ENCODE results near the gene PCGF3.

The PCGF3 gene

DNA sequence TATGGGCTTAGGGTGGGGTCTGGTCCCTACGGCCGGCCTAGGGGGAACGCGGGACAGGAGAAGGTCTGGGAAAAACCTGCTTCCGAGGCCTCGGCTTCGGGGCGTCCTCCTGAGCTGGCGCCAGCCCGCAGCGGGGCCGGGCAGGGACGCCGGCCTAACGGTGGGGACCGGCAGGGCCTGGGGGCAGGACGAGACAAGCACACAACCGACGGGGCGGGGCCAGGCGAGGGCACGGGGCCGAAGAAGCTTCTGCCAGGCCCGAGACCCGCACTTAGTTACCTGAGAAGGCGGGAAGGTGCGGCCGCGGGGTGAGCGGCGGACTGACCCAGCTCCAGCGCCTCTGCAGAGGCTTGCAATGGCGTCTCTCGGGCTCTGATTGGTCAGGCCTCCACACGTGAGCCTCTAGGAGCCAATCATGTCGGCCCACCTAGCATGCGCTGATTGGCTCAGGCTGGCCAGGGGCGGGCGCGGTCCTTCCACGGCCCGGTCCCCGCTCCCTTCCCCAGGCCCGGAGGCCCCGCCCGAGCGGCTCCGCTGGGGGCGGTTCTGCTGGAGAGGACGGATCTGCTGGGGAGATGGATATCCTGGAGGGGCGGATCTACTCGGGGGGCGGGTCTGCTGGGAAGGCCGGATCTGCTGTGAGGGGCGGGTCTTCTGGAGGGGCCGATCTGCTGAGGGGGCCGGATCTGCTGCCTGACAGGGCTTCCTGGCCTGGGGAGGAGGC is 76.0 kb downstream of the PCGF3 start:
- DNase-seq (ENCODE audit: low read depth, low spot score), result peak; percentile 100

DNA sequence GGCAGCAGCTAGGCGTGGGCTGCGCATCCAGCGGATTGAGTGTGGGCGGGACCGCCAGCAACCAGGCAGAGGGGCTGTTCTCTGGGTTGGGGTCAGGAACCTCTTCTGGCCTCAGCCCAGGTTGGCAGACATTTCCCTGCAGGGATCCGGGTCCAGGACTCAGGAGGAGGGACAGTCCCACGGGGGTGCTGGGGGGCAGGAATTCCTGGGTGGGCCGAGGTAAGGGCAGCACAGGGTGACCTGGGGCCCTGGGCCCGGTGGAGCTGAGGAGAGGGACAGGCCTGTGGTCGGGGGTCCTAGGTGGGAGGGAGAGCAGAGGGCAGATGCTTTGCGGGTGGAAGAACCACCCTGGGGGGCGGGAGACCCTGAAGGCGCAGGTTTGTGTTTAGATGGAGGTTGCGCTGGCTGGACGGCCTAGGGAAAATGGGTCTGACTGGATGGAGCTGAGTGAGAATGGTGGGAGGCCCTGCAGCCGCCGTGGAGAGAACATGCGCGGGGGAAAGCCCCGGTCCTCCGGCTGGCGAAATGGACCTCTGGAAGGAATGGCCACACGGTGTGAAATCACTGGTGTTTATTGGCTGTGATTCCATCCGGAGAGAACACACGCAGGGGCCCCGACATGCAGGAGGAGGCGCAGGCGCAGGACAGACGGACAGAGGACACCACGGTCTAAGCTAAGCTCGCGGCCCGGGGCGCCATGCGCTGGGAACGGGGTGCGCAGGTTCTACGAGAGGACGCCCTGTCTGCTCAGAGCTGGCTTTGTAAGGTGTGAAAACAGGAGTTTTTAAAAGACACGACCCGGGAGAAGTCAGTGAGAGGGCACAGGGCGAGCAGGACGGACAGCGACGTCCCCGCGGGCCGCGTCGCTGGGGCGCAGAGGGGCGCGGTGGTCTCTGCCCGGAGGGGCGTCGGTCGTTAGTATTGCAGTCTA is 79.0 kb downstream of the PCGF3 start:
- no peak for DNase-seq (ENCODE audit: low read depth, low spot score)

DNA sequence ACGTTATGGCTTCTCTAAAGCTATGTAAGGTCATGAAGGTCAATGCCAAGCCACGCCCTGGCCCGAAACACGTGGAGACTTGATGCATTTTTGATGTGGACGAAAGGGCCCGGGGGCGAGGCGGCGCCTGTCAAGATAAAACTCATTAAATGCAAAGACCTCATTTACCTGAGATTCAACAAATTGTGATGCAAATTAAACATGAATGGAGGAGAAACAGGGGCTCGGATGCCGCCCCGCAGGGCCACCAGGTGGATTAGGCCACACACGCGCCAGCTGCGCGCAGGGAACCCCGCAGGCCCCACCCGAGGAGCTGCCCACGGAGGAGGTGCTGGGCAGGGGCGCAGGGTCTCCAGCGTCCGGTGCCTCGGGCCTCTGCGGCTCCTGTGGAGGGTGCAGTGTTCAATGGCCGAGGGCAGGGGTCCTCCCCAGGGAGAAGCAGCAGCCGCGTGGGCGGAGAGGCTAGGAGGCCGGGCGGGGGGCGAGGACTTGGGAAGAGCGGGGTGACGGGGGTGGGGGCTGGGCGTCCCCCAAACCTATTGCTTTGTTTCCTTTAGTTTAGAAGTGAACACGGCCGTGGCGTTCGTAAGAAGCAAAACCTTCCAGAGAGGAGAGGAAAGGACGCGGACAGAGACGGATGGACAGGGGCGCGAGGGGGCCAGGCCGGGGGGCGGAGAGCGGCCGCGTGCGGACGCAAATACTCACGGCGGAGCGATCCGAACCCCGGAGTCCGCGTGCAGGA is 79.9 kb downstream of the PCGF3 start:
- DNase-seq (ENCODE audit: low read depth, low spot score), result peak; percentile 85

DNA sequence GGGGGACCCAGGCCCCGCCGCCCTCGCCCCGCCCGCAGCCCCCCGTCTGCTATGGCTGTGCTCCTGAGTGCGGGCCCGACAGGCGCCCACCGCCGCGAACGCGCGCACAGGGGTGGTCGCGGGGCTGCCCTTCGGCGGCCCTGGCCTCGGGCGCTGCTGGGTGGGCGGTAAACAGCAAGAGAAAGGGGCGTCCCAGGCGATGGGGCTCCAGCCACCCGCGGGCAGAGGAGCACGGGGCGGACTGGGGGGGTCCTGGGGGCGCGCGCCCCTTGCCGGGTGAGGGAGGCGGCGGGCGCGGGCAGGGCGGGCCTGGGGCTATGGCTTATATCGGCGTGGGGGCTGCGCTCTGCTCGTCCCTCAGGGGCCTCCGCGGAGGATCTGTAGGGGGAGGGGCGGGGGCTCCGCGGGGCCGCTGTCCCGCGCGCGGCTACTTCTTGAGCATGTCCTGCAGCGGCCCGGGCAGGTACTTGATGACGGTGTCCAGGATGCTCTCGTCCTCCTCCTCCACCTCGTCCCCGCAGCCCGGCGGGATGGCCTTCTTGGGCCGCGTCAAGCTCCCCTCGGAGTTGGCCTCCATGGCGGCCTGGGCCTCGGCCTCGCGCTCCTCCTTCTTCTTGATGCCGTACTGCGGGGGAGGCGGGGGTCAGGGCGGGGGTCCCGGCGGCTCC is 80.6 kb downstream of the PCGF3 start:
- DNase-seq (ENCODE audit: low read depth, low spot score), result no peak

DNA sequence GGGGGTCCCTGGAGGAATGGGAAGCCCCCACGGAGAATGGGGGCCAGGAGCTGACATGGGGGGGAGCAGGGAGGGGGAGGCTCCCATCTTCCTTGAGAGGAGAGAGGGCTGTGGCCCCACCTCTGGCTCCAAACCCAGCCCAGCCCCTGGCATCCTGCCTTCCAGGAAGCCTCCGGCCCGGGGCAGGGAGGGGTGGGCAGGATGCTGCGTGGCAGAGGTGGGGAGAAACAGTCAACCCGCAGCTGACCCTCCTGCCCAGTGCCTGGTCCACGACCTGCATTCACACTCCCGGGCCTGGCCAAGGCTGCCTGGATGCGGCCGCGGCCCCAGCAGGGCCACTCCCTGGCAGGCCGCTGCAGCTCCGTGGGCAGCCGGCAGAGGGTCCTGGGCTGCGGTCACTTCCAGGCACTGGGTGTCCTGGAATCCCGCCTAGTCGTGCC is 81.2 kb downstream of the PCGF3 start:
- DNase-seq (ENCODE audit: low read depth, low spot score), result peak; percentile 50

DNA sequence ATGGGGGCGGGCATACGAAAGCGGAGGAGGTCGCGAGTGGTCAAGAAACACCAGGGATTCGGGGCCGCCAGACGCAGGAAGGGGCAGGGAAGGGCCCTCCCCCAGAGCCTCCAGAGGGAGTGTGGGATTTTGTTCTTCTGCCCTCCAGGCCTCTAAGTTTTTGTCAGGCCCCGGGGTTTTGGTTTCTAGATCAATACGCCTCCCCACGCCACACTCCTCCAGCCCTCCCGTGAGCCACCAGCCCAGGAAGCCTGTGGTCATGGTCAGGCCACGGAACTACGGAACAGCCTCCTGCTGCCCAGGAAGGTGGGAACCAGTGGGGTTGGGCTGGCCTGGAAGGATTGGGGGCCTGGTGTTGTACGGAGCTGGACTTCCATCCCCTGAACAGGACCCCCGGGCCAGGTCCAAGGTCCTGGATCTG is 81.9 kb downstream of the PCGF3 start:
- no peak for DNase-seq (ENCODE audit: low read depth, low spot score)

DNA sequence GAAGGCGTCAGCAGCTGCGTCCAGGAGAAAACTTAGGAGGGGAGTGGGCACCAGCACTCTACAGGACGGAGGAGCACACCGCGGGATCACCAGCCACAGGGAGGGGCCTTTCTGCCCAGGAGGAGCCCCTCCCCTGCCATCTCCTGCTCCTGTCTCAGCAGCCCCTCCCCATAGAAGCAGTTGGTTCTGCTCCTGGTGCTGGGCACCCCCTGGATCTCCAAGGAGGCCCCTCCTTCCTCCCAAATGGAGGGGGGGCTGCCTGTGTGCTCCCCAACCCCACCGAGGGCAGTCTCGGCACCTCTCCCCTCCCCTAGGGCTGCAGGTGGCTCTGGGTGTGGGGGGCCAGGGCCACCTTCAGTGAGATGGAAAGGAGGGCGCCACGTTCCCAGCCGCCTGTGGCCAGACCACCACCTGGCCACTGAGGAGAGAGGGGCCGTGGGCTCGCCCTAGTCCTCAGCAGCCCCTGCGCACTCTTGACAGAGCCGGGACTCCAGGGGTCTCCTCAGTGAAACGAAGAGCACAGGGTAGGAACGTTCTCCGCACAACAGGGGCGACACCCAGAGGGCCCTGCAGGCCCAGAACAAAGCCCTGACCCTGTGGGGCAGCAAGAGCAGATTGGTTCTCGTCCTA is 82.5 kb downstream of the PCGF3 start:
- no peak for DNase-seq (ENCODE audit: low read depth, low spot score)

DNA sequence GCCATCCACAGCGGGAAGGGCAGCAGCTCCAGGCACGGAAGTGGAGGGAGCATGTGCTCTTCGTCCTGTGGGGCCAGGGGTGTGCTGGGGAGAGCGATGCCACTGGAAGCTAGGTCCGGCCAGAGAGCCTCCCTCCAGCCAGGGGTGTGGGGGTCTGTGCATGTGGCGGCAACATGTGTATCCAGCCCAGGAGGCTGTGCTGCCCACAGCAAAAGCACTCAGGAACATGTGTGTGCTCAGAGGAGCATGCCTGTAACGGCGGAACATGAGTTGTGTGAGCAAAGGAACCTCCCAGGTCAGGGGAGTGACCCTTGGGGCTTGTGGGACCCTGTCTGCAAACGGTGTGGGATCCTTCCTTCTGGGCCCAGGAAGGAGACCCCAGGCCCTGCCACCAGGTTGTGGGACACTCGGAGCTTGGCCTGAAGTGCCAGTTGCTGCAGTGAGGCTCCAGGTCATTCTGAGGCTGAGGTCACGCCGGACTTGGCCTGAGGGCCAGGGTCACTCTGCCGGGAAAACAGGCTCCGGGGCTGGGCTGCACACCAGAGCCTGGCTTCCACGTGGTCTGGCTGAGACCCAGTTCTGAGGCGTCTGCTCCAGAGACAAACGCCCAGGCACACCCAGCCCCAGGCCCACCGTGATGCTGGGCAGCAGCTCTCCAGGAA is 83.1 kb downstream of the PCGF3 start:
- DNase-seq (ENCODE audit: low read depth, low spot score), result peak; percentile 62

DNA sequence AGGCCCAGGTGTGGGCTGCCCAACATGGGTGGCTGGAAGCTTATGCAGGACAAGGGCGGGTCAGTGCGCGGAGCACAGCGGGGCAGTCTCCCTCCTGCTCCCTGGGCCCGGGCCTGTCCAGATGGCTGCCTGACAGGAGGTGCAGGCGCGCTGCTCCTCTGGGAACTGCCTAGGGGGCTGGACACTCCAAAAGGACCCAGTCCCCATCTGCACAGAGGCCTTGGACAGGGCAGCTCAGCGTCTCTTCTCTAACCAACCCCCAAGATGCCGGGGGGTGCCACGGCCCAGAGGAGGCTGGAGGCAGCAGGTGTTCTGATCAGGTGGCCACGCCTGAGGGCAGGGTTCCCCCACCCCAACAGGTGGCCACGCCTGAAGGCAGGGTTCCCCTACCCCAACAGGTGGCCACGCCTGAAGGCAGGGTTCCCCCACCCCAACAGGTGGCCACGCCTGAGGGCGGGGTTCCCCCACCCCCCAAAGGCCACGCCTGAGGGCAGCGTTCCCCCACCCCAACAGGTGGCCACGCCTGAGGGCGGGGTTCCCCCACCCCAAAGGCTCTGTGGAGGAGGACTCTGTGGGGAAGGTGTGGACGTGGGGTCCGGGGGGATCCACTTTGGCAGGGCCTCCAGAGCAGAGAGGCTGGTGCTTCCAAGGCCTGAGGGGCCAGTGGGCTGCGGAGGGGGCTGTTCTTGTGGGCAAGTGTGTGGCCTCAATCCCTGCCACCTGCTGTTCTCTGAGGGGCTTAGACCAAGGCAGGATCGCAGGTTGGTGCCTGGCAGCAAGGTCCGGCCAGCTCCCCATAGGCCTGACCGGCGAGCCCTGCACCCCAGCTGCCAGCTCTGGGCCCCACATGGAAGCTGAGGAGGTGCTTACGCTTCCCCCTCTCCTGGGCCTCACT is 84.2 kb downstream of the PCGF3 start:
- no peak for DNase-seq (ENCODE audit: low read depth, low spot score)

DNA sequence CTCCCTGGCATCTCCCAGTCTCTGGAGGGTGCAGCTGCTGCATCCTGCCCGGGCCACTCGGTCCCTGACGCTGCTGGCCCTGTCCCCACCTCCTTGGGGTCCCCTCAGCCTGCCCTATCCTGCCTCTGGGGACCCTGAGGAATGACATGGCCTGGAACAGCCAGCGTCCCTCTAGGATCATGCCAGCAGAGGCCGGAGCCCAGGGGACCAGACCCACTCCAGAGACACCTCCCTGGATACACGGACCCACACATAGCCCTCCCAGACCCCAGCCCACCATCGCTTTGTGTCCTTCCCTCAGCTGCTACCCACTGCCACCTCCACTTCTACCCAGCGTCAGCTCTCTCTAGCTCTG is 84.8 kb downstream of the PCGF3 start:
- no peak for DNase-seq (ENCODE audit: low read depth, low spot score)

DNA sequence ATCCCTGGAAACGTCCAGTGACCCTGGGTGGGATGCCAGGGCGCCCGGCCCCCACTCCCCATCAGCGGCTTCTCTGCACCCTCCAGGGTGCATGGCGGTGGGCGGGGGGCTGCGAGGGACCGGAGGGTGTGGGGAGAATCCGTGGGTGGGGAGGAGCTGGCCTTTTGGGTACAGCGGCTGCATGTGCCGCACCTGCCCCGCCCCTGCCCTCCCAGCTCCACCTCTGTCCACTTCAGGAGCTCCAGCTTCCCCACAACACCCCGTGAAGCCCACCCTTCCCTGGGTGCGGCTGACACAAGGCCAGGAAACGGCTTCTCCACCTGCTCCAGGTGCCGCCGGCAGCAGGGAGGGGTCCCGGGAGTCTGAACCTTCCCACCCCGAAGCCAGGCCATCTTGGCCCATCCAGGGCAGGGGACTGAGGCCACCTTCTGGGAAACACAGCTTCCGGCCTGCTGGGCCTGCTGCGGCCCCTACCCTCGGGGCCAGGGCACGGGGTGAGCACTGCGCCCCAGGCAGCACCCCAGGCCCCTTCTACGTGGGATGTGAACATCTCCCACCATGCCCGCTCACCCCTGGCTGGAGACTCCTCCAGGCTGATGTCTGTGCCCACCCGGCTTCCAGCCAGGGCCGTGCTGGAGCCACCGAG is 85.7 kb downstream of the PCGF3 start:
- no peak for DNase-seq (ENCODE audit: low read depth, low spot score)

DNA sequence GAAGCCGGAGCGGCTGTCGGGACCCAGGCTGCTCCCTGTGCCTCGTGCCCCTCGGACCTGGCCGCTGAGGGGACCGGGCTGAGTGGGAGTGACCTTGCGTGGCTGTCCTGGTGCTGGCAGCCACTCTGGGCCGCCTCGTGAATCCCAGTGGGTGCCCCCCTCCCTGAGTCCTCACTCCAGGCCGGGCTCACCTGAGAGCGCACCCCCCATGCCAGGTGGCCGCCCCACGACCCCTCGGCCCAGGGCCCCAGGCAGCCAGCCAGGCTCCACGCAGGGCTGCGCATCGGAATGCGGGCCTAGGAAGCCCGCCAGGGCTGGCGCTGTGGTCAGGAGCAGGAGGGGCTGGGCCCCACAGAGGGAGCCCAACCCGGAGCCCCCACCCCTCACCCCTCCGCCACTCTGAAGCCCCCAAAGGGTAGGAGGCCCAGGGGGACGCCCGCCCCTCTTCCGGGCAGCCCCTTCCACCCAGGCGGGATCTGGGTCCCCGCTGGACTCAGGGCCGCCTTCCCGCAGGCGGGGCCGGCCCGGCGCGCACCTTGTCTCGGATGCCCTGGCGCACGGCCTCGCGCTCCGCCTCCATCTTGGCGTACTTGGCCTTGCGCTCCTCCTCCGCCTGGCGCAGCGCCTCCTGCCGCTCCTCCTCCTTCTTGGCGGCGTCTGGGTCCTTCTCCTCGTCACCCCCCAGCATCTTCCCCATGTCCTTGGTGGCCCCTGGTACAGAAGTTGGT is 86.4 kb downstream of the PCGF3 start:
- no peak for DNase-seq (ENCODE audit: low read depth, low spot score)

DNA sequence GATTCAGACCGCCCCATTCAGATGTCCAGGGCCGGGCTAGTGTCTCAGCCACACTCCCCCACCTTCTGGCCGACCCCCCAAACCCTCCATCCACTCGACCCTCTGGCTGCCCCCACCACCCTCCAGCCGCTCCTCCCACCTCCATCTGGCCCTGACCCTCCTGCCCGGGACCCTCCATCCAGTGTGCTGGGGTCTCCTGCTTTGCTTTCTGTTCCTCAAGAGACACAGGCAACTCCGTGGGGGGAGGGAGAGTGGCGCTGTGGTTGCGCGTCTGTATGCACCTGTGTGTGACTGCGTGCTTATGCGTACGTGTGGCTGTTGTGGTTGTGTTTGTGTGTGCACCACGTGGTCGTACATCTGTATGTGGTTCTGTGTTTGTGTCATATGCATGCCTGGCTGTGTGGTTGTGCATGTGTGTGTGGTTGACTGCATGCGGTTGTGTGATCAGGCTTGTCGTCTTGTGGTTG is 87.0 kb downstream of the PCGF3 start:
- DNase-seq (ENCODE audit: low read depth, low spot score), result no peak

DNA sequence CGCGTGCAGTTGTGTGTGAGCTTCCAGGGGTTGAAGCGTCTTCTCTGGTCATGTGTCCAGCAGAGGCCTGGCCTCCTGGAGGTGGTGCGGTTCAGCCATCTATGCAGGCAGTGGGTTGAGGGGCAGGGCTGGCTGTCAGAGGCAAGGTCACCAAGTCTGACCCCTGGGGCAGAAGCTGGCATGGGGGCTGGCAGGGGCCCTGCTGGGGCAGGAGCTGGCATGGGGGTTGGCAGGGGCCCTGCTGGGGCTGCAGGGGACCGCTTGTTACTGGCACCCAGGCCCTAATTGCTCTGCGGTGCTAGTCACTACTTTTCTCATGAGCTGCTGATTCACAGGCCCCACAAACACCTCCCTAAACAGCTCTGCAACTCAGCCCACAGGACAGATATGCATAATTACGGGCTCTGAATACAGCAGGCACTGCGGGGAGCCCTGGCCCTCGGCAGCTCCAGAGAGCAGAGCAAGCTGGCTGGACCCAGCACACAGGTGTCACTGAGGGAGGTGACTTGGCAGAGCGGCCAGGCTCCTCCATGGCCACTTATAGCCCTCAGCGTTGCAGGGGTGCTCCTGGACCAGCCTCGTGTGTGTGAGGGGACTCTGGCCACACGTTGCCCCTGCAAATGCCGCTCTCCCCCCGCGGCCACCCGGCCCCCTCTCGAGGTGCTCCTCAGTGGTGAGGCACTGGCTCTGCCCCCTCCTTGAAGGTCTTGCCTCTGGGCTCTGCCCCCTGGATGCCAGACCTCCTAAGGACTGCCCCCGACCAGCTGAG is 87.6 kb downstream of the PCGF3 start:
- DNase-seq (ENCODE audit: low read depth, low spot score), result no peak

DNA sequence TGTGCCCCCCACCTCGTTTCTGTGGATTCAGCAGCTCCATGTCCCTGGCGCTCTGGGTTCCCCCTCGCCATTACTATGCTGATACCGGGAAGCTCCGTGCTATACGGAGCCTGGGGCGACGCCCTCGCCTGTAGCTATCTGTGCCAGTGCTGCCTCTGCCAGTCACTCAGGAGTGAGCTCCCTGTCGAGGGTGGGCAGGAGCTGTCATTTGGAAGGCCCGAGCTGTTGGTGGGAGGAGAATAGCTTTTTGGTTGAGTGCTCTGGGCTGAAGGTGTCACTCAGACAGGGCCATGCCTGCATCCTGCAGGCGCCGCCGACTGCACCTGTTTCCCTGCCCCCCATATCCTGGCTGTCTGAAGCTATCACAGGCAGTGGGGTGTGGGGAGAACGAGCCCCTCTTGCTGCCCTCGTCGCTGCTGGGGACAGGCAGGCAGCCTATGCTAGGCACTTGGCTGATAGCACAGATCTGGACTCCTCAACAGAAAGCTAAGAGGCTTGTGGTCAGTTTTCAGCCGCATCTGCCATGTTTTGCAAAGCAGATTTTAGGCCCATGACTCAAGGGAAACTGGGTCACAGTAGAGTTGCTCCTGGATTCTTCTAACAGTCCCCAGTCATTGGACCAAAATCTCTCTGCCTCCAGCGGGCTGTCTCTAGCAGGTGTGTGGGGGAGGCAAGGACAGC is 88.4 kb downstream of the PCGF3 start:
- DNase-seq (ENCODE audit: low read depth, low spot score), result no peak

DNA sequence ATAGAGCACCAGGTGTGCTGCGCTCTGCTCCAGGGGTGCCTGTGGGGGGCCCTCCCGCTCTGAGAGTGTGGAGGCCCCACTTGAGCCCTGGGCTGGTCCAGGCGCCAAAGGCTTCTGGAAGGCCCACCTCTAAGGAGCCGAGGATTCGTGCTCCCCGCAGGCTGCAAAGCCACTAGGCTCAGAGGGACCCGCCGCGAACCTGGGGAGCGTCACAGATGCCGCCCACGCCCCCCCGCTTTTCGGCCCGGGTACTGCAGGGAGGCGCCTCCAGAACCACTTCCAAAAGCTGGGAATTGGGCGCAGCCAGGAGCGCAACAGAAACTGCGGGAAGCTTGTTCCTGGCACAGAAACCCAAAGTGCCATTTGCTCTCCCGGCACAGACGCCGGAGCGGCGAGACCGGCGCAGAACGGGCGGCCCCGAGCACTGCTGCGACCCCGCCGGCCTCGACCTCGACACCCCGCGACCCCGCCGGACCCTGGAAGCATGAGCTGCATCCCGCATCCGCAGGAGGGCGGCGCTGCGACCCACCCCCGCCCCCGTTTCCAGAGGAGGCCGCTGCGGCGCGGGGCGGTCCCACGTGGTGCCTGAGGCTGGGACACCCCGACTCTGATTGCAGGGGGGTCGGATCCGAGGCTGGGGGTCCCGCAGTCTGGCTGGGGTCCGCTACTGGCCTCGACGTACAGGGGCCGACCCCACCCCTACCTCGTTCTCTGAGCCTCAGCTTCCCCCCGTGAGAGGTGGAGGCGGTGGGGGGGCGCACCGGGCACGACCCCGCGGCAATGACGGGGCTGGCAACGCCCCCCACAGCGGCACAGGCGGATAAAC is 89.5 kb downstream of the PCGF3 start:
- DNase-seq (ENCODE audit: low read depth, low spot score), result no peak
